OCI-LY3 (cell line): ENCODE measurements around the gene WSCD2.

Experiments
- H2AFZ ChIP-seq: fragments of 200-600, 300-600 bp; shearing (Covaris generic); 2 replicates; pipeline ENCODE4 v1.6.0; 2014; ENCODE audit warnings: antibody characterized with exemption, low read depth, low read length
- H3K27ac ChIP-seq: fragments of 200-600, 300-600 bp; sonication (generic); 2 replicates; pipeline ENCODE4 v1.5.1; 2014; ENCODE audit warnings: mild to moderate bottlenecking, low read length, moderate library complexity, mixed read lengths
- H3K27me3 ChIP-seq: fragments of 200-600, 300-600 bp; sonication (generic); 2 replicates; pipeline ENCODE4 v1.6.1; 2014; ENCODE audit warnings: low read depth, low read length, mixed read lengths
- H3K36me3 ChIP-seq: fragments of 200-600, 300-600 bp; sonication (generic); replicated peaks from 2 replicates; pipeline ENCODE3; 2014; ENCODE audit warnings: low read depth, low read length, mixed read lengths
- H3K4me1 ChIP-seq: fragments of 300-600, 200-600 bp; sonication (generic); 2 replicates; pipeline ENCODE4 v1.6.1; 2014; ENCODE audit warnings: low read length, mixed read lengths
- H3K4me2 ChIP-seq: fragments of 200-600, 300-600 bp; sonication (generic); 2 replicates; pipeline ENCODE4 v1.6.1; 2014; ENCODE audit warnings: low read length, mixed read lengths
- H3K4me3 ChIP-seq: fragments of 300-600, 200-600 bp; sonication (generic); 2 replicates; pipeline ENCODE4 v1.5.1; 2014; ENCODE audit warnings: antibody characterized with exemption, mild to moderate bottlenecking, low read length, moderate library complexity
- H3K79me2 ChIP-seq: fragments of 300-600, 200-600 bp; shearing (Covaris generic); 2 replicates; pipeline ENCODE4 v1.6.1; 2014; ENCODE audit warnings: mild to moderate bottlenecking, low read length, mixed read lengths
- H3K9ac ChIP-seq: fragments of 300-600, 200-600 bp; shearing (Covaris generic); 2 replicates; pipeline ENCODE4 v1.6.0; 2014; ENCODE audit warnings: mild to moderate bottlenecking, low read length, moderate library complexity
- H3K9me3 ChIP-seq: fragments of 200-600, 300-600 bp; shearing (Covaris generic); 2 replicates; pipeline ENCODE4 v1.6.1; 2014; ENCODE audit warnings: low read length, mixed read lengths; ENCODE audit not compliant: insufficient read depth
- H4K20me1 ChIP-seq: fragments of 200-600, 300-600 bp; sonication (generic); 2 replicates; pipeline ENCODE4 v1.6.1; 2016; ENCODE audit warnings: low read length, mixed read lengths; ENCODE audit not compliant: insufficient read depth
- EZH2phosphoT487 ChIP-seq: fragments of 200-600 bp; shearing (Covaris generic); IDR thresholded peaks from 2 replicates; pipeline ENCODE4 v1.6.1; 2018; ENCODE audit warnings: antibody characterized with exemption, mixed run types, low read depth
- TF ChIP-seq, protein P1 (sequence below): fragments of 200-600, 300-600 bp; sonication (generic); IDR thresholded peaks from 2 replicates; pipeline ENCODE4 v1.5.1; 2014; ENCODE audit warnings: antibody characterized with exemption, low read length, low read depth

Gene WSCD2

GRCh38 chr12:108093209-108093608 lies 35.9 kb upstream of the WSCD2 start:
- Histone ChIP-seq H3K4me2 (no peak overlapping the region), H4K20me1 (no peaks in the 10 kb centered on the region), H3K36me3 (no peaks in the 10 kb centered on the region), H3K9me3 (peaks cover under 1% of the 10 kb centered on the region; the same call in 1 of the 2 replicates), H3K27me3 (peaks cover 64% of the 10 kb centered on the region), H3K9ac (no peak overlapping the region), H3K79me2 (no peaks in the 10 kb centered on the region), H3K4me3 (no peak overlapping the region), H3K27ac (no peak overlapping the region), H2AFZ (no peak overlapping the region), H3K4me1 (no peaks in the 10 kb centered on the region)
- TF ChIP-seq, protein P1, sequence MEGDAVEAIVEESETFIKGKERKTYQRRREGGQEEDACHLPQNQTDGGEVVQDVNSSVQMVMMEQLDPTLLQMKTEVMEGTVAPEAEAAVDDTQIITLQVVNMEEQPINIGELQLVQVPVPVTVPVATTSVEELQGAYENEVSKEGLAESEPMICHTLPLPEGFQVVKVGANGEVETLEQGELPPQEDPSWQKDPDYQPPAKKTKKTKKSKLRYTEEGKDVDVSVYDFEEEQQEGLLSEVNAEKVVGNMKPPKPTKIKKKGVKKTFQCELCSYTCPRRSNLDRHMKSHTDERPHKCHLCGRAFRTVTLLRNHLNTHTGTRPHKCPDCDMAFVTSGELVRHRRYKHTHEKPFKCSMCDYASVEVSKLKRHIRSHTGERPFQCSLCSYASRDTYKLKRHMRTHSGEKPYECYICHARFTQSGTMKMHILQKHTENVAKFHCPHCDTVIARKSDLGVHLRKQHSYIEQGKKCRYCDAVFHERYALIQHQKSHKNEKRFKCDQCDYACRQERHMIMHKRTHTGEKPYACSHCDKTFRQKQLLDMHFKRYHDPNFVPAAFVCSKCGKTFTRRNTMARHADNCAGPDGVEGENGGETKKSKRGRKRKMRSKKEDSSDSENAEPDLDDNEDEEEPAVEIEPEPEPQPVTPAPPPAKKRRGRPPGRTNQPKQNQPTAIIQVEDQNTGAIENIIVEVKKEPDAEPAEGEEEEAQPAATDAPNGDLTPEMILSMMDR = no peak
- TF ChIP-seq EZH2phosphoT487 = no peak

GRCh38 chr12:108094056-108094649 lies 34.9 kb upstream of the WSCD2 start:
- no peaks in the 10 kb centered on the region for H3K9me3 ChIP-seq
- no peak overlapping the region for H3K4me3 ChIP-seq

GRCh38 chr12:108097160-108097911 lies 31.8 kb upstream of the WSCD2 start:
- Histone ChIP-seq H3K27ac (no peak overlapping the region), H3K9me3 (no peaks in the 10 kb centered on the region), H3K9ac (no peak overlapping the region), H2AFZ (no peak overlapping the region), H3K36me3 (no peaks in the 10 kb centered on the region), H3K4me2 (no peak overlapping the region), H3K79me2 (no peaks in the 10 kb centered on the region), H3K4me1 (peaks cover 9% of the 10 kb centered on the region; the same call in 1 of the 2 replicates), H3K4me3 (no peak overlapping the region), H4K20me1 (no peaks in the 10 kb centered on the region), H3K27me3 (peaks cover 55% of the 10 kb centered on the region)
- TF ChIP-seq EZH2phosphoT487 = no peak
- TF ChIP-seq, protein P1 = no peak

More at GRCh38 chr12:108094056-108094649, 34.9 kb upstream of the WSCD2 start:
- Histone ChIP-seq H3K27ac (no peak overlapping the region), H3K9ac (no peak overlapping the region), H3K36me3 (no peaks in the 10 kb centered on the region), H3K4me2 (no peak overlapping the region), H2AFZ (no peak overlapping the region), H3K4me1 (no peaks in the 10 kb centered on the region), H3K79me2 (no peaks in the 10 kb centered on the region), H4K20me1 (no peaks in the 10 kb centered on the region), H3K27me3 (peaks cover 64% of the 10 kb centered on the region)
- TF ChIP-seq EZH2phosphoT487 = no peak
- TF ChIP-seq, protein P1 = no peak

DNA sequence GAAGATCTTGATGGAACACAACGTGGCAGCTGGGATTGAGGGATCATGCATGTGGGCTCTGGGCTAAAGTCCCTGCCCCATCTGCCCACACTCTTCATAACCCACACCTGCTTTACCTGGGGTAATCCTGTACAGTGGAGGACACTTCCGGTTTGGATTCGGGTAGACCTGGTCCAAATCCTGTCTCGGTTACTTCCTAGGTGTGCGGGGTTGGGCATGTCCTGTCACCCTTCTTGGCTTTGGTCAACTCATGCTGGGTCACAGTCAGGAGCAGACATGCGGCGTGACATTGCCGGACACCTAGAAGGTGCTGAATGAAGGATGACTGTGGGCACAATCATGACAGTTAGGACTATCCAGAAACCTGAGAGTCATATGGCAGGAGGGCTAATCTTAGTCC lies 30.7 kb upstream of the WSCD2 start:
- H3K27ac ChIP-seq = no peak overlapping the region
- no peaks in the 10 kb centered on the region for H3K9me3 ChIP-seq
- H4K20me1 ChIP-seq = no peaks in the 10 kb centered on the region
- H3K27me3 ChIP-seq = peaks cover 48% of the 10 kb centered on the region
- TF ChIP-seq, protein P1 = no peak
- TF ChIP-seq EZH2phosphoT487 = no peak
- H3K4me2 ChIP-seq = no peak overlapping the region
- peaks cover 11% of the 10 kb centered on the region; the same call in 1 of the 2 replicates for H3K4me1 ChIP-seq
- no peaks in the 10 kb centered on the region for H3K79me2 ChIP-seq
- H3K9ac ChIP-seq = no peak overlapping the region
- no peaks in the 10 kb centered on the region for H3K36me3 ChIP-seq
- no peak overlapping the region for H3K4me3 ChIP-seq
- no peak overlapping the region for H2AFZ ChIP-seq
